Caco-2 (cell line): ENCODE data around the gene NR6A1. TPM values are rescaled to one million over a fixed set of nuclear protein-coding genes. Genes with fewer than 3 reads are reported as not detected.
"Not testable (repeated sequence)": the region's sequence is repeated elsewhere in the genome, so short reads cannot be mapped to it uniquely, and the experiment has no call there.

Source experiments
- BruUV-seq: library from RNA; stranded (reverse); fragments of 400-500 nt; replicated peaks from 2 replicates; lab custom pipeline; 2021; lab: Mats Ljungman, UMichigan
- CTCF ChIA-PET: fragments of 300-600 bp; sonication (Branson Sonifier 250); formaldehyde crosslinking; loops from one replicate; lab custom pipeline; 2022; ENCODE audit warnings: antibody characterized with exemption; lab: Charles Lee
- POLR2A ChIA-PET: fragments of 300-600 bp; sonication (Branson Sonifier 250); formaldehyde crosslinking; loops from one replicate; lab custom pipeline; 2022; ENCODE audit warnings: antibody characterized with exemption; lab: Charles Lee
- DNase-seq, 2 experiments: peaks; one replicate each; pipeline versions ENCODE4 v3.0.0 to v3.0.0-alpha.2; 2020 to 2022
- H3K27me3 ChIP-seq: replicated peaks from 2 replicates; pipeline ENCODE4 v1.6.0; 2011; ENCODE audit warnings: low read length; ENCODE audit not compliant: control insufficient read depth, insufficient read depth
- H3K36me3 ChIP-seq: 2 replicates; pipeline ENCODE4 v1.5.1; 2011; ENCODE audit warnings: low read length; ENCODE audit not compliant: control insufficient read depth, insufficient read depth
- H3K4me1 ChIP-seq: fragments of 250-450 bp; sonication (Bioruptor Pico); 2 replicates; pipeline ENCODE4 v1.5.1; 2020; ENCODE audit warnings: mild to moderate bottlenecking
- H3K4me3 ChIP-seq: 2 replicates; pipeline ENCODE4 v1.5.1; 2011; ENCODE audit warnings: low read depth, mild to moderate bottlenecking, control low read depth, low read length
- H3K9me3 ChIP-seq: fragments of 250-450 bp; sonication (Bioruptor Pico); 2 replicates; pipeline ENCODE4 v1.5.1; 2020; ENCODE audit warnings: mild to moderate bottlenecking, moderate library complexity
- H3K27ac Mint-ChIP-seq: one replicate; pipeline ENCODE4 v1.8.0; 2022; ENCODE audit warnings: mixed read lengths; ENCODE audit not compliant: unreplicated experiment
- H3K27me3 Mint-ChIP-seq: one replicate; pipeline ENCODE4 v1.8.0; 2022; ENCODE audit warnings: mixed read lengths; ENCODE audit not compliant: insufficient read depth, unreplicated experiment
- H3K36me3 Mint-ChIP-seq: one replicate; pipeline ENCODE4 v1.8.0; 2022; ENCODE audit warnings: mild to moderate bottlenecking, mixed read lengths; ENCODE audit not compliant: insufficient read depth, unreplicated experiment
- H3K4me1 Mint-ChIP-seq: one replicate; pipeline ENCODE4 v1.8.0; 2022; ENCODE audit warnings: low read depth, mixed read lengths; ENCODE audit not compliant: unreplicated experiment
- H3K4me3 Mint-ChIP-seq: one replicate; pipeline ENCODE4 v1.8.0; 2022; ENCODE audit warnings: mild to moderate bottlenecking, moderate library complexity, mixed read lengths; ENCODE audit not compliant: unreplicated experiment
- H3K9me3 Mint-ChIP-seq: one replicate; pipeline ENCODE4 v1.8.0; 2022; ENCODE audit warnings: mixed read lengths; ENCODE audit not compliant: unreplicated experiment
- intact Hi-C: fragments of 100-400 bp; cut with micrococcal nuclease; formaldehyde crosslinking; loops from one replicate; pipeline ENCODE4 v1.10.0; 2022; ENCODE audit not compliant: unreplicated experiment
- total RNA-seq: library from RNA; stranded (reverse); gene quantifications from 2 replicates; pipeline ENCODE4 v1.2.3, GENCODE V29; 2022
- TF ChIP-seq, protein P1 (sequence below), 2 experiments: fragments of 200-600 bp in 1 of 2; IDR thresholded peaks; 1 replicate in 1 of 2; 2 replicates in 1 of 2; pipeline versions ENCODE4 v1.5.1 to v1.8.0; 2011 to 2022; ENCODE audit warnings: antibody characterized with exemption in 1 of 2, control low read depth in 1 of 2, inconsistent platforms in 1 of 2, low read depth in 1 of 2, low read length in 1 of 2, mild to moderate bottlenecking in 1 of 2, moderate library complexity in 1 of 2; ENCODE audit not compliant: insufficient read depth in 1 of 2, severe bottlenecking in 1 of 2, unreplicated experiment in 1 of 2

NR6A1 gene
- total RNA-seq, 1 experiment from 2014 or later = 33.6 TPM

DNA sequence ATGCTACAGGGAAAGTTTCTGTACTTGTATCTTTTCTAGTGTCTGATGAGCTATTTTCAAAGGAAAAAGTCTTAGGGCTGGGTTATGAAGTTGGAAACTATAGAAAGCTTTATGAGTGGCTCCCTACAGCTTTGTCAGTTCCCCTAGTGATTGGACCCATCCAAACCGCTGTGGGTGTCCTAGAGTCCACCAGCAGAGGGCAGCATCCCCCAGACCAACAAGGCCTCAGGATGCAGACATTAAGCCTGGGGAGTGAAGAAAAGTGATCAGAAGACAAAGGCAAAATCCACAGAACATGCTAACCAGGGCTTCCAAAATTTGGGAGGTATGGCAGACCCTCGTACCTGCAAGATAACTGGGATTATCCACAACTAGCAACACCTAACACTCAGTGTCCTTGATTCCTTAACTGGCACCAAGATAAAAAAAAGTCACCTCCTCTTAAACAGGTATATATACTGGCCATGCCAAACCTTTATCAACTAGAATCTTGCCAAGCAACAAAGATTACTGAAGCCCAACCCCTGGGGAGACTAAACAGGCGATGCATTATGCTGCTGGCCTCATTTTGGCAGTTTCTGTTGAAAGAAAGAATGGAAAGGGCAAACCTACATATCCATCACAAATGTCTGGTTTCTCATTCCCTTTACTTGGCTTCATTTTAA is 153.5 kb downstream of the NR6A1 start:
- peak; percentile 77 to 86 for DNase-seq
- H3K27me3 Mint-ChIP-seq = no peaks in the 10 kb centered on the region
- peaks cover 6% of the 10 kb centered on the region for H3K4me1 Mint-ChIP-seq
- H3K9me3 ChIP-seq = no peaks in the 10 kb centered on the region
- ChIA-PET POLR2A (interaction anchor here (0.6 to 0.8 kb wide), 2 partner anchors 66 to 94 kb away, joined by 3 to 4 read pairs; no protein-coding TSS in a partner anchor), CTCF (interaction anchor here (0.6 to 2.2 kb wide), 30 partner anchors 12 to 521 kb away, joined by 3 to 38 read pairs (median 4); partner anchors contain the start of gene WDR38)
- H3K36me3 ChIP-seq = no peaks in the 10 kb centered on the region
- H3K27ac Mint-ChIP-seq = no peak overlapping the region
- no TSS peak for BruUV-seq
- no peaks in the 10 kb centered on the region for H3K4me1 ChIP-seq
- H3K9me3 Mint-ChIP-seq = no peaks in the 10 kb centered on the region
- TF ChIP-seq, protein P1, sequence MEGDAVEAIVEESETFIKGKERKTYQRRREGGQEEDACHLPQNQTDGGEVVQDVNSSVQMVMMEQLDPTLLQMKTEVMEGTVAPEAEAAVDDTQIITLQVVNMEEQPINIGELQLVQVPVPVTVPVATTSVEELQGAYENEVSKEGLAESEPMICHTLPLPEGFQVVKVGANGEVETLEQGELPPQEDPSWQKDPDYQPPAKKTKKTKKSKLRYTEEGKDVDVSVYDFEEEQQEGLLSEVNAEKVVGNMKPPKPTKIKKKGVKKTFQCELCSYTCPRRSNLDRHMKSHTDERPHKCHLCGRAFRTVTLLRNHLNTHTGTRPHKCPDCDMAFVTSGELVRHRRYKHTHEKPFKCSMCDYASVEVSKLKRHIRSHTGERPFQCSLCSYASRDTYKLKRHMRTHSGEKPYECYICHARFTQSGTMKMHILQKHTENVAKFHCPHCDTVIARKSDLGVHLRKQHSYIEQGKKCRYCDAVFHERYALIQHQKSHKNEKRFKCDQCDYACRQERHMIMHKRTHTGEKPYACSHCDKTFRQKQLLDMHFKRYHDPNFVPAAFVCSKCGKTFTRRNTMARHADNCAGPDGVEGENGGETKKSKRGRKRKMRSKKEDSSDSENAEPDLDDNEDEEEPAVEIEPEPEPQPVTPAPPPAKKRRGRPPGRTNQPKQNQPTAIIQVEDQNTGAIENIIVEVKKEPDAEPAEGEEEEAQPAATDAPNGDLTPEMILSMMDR (IDR thresholded peaks at IDR 0.05; ENCODE audit: insufficient read depth in 1 of 2, low read depth in 1 of 2, low read length in 1 of 2, severe bottlenecking in 1 of 2, unreplicated experiment in 1 of 2) = peak; percentile 85 to 92
- H3K36me3 Mint-ChIP-seq = no peaks in the 10 kb centered on the region
- H3K4me3 Mint-ChIP-seq = no peak overlapping the region
- no peaks in the 10 kb centered on the region for H3K27me3 ChIP-seq
- no peak overlapping the region for H3K4me3 ChIP-seq
- intact Hi-C loops = loop anchor here (1.0 kb wide), 4 partner anchors 42 to 137 kb away; no protein-coding TSS in a partner anchor

DNA sequence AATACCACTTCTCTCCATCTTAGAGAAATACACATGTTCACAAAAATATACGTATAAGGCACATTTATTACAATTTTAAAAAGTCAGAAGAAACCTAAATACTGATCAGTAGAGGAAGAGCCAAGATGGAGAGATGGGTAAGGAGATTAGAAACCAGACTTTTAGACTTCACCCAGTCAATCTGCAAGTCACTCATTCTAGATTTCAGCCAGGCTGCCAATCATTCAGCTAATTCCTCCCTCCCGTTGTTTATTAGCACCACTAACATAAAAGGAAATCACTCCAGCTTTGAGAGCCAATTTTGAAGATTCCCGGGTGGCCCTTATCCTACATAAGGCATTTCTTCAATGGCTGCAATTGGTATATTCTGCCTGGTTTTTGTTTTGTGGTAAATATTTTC is 154.2 kb downstream of the NR6A1 start:
- ChIA-PET POLR2A (interaction anchor here (0.6 to 0.8 kb wide), 2 partner anchors 65 to 95 kb away, joined by 3 to 4 read pairs; no protein-coding TSS in a partner anchor), CTCF (interaction anchor here (0.6 to 2.2 kb wide), 27 partner anchors 12 to 520 kb away, joined by 3 to 38 read pairs (median 4); partner anchors contain the start of gene WDR38)
- Histone ChIP-seq H3K4me3 (no peak overlapping the region), H3K9me3 (no peaks in the 10 kb centered on the region), H3K36me3 (no peaks in the 10 kb centered on the region), H3K27me3 (no peaks in the 10 kb centered on the region), H3K4me1 (no peaks in the 10 kb centered on the region)
- intact Hi-C loops = loop anchor here (1.0 kb wide), 4 partner anchors 42 to 137 kb away; no protein-coding TSS in a partner anchor
- H3K27me3 Mint-ChIP-seq = no peaks in the 10 kb centered on the region
- H3K4me3 Mint-ChIP-seq = no peak overlapping the region
- H3K9me3 Mint-ChIP-seq = no peaks in the 10 kb centered on the region
- no peak for DNase-seq
- no peak overlapping the region for H3K27ac Mint-ChIP-seq
- H3K4me1 Mint-ChIP-seq = peaks cover 6% of the 10 kb centered on the region
- BruUV-seq = no TSS peak
- TF ChIP-seq, protein P1 (IDR thresholded peaks at IDR 0.05; ENCODE audit: insufficient read depth in 1 of 2, low read depth in 1 of 2, low read length in 1 of 2, severe bottlenecking in 1 of 2, unreplicated experiment in 1 of 2) = no peak
- H3K36me3 Mint-ChIP-seq = no peaks in the 10 kb centered on the region

DNA sequence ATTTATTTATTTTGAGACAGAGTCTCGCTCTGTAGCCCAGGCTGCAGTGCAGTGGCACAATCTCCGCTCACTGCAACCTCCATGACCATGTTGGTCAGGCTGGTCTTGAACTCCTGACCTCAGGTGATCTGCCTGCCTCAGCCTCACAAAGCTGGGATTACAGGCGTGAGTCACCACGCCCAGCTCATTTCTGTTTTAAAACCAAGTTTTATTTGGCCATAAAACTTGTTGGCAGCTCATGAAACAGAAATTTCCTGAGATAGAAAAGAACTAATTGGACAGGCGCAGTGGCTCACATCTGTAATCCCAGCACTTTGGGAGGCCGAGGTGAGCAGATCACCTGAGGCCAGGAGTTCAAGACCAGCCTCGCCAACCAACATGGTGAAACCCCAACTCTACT is 155.3 kb downstream of the NR6A1 start:
- H3K27me3 Mint-ChIP-seq, BruUV-seq, H3K27me3 ChIP-seq, H3K4me1 ChIP-seq, intact Hi-C loops, H3K36me3 ChIP-seq, DNase-seq, H3K4me1 Mint-ChIP-seq, H3K27ac Mint-ChIP-seq, H3K9me3 Mint-ChIP-seq, H3K36me3 Mint-ChIP-seq, POLR2A ChIA-PET, H3K9me3 ChIP-seq, H3K4me3 ChIP-seq, H3K4me3 Mint-ChIP-seq: not testable (repeated sequence)
- CTCF ChIA-PET = interaction anchor here (0.7 to 0.9 kb wide), 2 partner anchors 23 to 96 kb away, joined by 3 to 4 read pairs; no protein-coding TSS in a partner anchor
